Trophoblast cell (in vitro differentiated cells and primary cell): ENCODE results near the gene TPK1.
A peak's percentile ranks its signal among the peaks of the same experiment; 100 is the strongest.
"Not testable (repeated sequence)": the region's sequence is repeated elsewhere in the genome, so short reads cannot be mapped to it uniquely, and the experiment has no call there.

ENCODE experiments used
- DNase-seq, 2 donors: peaks; one replicate each; pipeline ENCODE4 v3.0.0-alpha.2; 2016
- H2AFZ ChIP-seq: 2 replicates; pipeline ENCODE4 v1.6.1; 2013; ENCODE audit warnings: low read length, moderate library complexity, mild to moderate bottlenecking; ENCODE audit not compliant: insufficient read depth, poor library complexity
- H2AK5ac ChIP-seq: 2 replicates; pipeline ENCODE4 v1.6.1; 2013; ENCODE audit warnings: mild to moderate bottlenecking, low read length
- H2BK120ac ChIP-seq: 2 replicates; pipeline ENCODE4 v1.6.1; 2013; ENCODE audit warnings: low read length, mild to moderate bottlenecking, moderate library complexity; ENCODE audit not compliant: insufficient read depth, poor library complexity
- H2BK12ac ChIP-seq: 2 replicates; pipeline ENCODE4 v1.6.1; 2013; ENCODE audit warnings: mild to moderate bottlenecking, low read length, moderate library complexity
- H2BK5ac ChIP-seq: 2 replicates; pipeline ENCODE4 v1.6.1; 2013; ENCODE audit warnings: low read length, low read depth, moderate library complexity, mild to moderate bottlenecking; ENCODE audit not compliant: poor library complexity
- H3K14ac ChIP-seq: 2 replicates; pipeline ENCODE4 v1.6.1; 2013; ENCODE audit warnings: mild to moderate bottlenecking, low read length
- H3K18ac ChIP-seq: 2 replicates; pipeline ENCODE4 v1.6.1; 2013; ENCODE audit warnings: mild to moderate bottlenecking, low read length
- H3K23ac ChIP-seq: 2 replicates; pipeline ENCODE4 v1.6.1; 2013; ENCODE audit warnings: low read length
- H3K27ac ChIP-seq: 2 replicates; pipeline ENCODE4 v1.5.1; 2013; ENCODE audit warnings: low read depth, mild to moderate bottlenecking, inconsistent platforms, low read length, moderate library complexity
- H3K27me3 ChIP-seq: 2 replicates; pipeline ENCODE4 v1.6.1; 2013; ENCODE audit warnings: inconsistent platforms, mild to moderate bottlenecking, low read length, moderate library complexity; ENCODE audit not compliant: insufficient read depth
- H3K36me3 ChIP-seq, 2 experiments: 1 replicate in 1 of 2; 2 replicates in 1 of 2; pipeline ENCODE4 v1.6.1; 2013; ENCODE audit warnings: low read length in 2 of 2, mild to moderate bottlenecking in 2 of 2, moderate library complexity in 1 of 2; ENCODE audit not compliant: insufficient read depth in 2 of 2, control insufficient read depth in 1 of 2
- H3K4ac ChIP-seq: 2 replicates; pipeline ENCODE4 v1.6.1; 2013; ENCODE audit warnings: low read depth, mild to moderate bottlenecking, low read length, moderate library complexity
- H3K4me1 ChIP-seq, 2 experiments: 1 replicate in 1 of 2; 2 replicates in 1 of 2; pipeline ENCODE4 v1.6.1; 2013; ENCODE audit warnings: low read length in 2 of 2, mild to moderate bottlenecking in 2 of 2, moderate library complexity in 1 of 2; ENCODE audit not compliant: insufficient read depth in 2 of 2, control insufficient read depth in 1 of 2
- H3K4me2 ChIP-seq: 2 replicates; pipeline ENCODE4 v1.6.1; 2013; ENCODE audit warnings: inconsistent platforms, mild to moderate bottlenecking, low read length, moderate library complexity
- H3K4me3 ChIP-seq: 2 replicates; pipeline ENCODE4 v1.5.1; 2013; ENCODE audit warnings: mild to moderate bottlenecking, low read depth, low read length, inconsistent platforms
- H3K79me1 ChIP-seq: one replicate; pipeline ENCODE4 v1.6.1; 2013; ENCODE audit warnings: low read length
- H3K79me2 ChIP-seq: 2 replicates; pipeline ENCODE4 v1.6.1; 2013; ENCODE audit warnings: low read length, mild to moderate bottlenecking; ENCODE audit not compliant: control insufficient read depth, insufficient read depth, poor library complexity
- H3K9ac ChIP-seq: 2 replicates; pipeline ENCODE4 v1.6.1; 2013; ENCODE audit warnings: mild to moderate bottlenecking, low read length
- H3K9me3 ChIP-seq: 2 replicates; pipeline ENCODE4 v1.6.1; 2013; ENCODE audit warnings: low read depth, mild to moderate bottlenecking, control low read depth, inconsistent platforms, low read length; ENCODE audit not compliant: insufficient read depth
- H4K12ac ChIP-seq: 2 replicates; pipeline ENCODE4 v1.6.1; 2013; ENCODE audit warnings: low read depth, mild to moderate bottlenecking, low read length, moderate library complexity
- H4K8ac ChIP-seq: 2 replicates; pipeline ENCODE4 v1.6.1; 2013; ENCODE audit warnings: low read depth, mild to moderate bottlenecking, low read length, moderate library complexity
- H4K91ac ChIP-seq: one replicate; pipeline ENCODE4 v1.6.1; 2013; ENCODE audit warnings: low read depth, mild to moderate bottlenecking, low read length, moderate library complexity
- WGBS: extraction: QIAGEN DNeasy Blood & Tissue Kit; methylation state at CpG from one replicate; pipeline ENCODE4 v1.1.7; 2013; ENCODE audit warnings: missing lambda C conversion rate; ENCODE audit not compliant: insufficient read length, insufficient coverage; ENCODE audit errors: extremely low coverage; 5-methylcytosine and 5-hydroxymethylcytosine counted together

The TPK1 gene

GRCh38 chr7:144782883-144783282, 53.0 kb downstream of the TPK1 start:
- DNase-seq = no peak
- no CpG with 5 or more reads among the region's 1 CpG for WGBS
- H2AFZ ChIP-seq = no peak overlapping the region

GRCh38 chr7:144780071-144780608, 55.7 kb downstream of the TPK1 start:
- Histone ChIP-seq H3K9me3 (no peaks in the 10 kb centered on the region), H3K4me3 (no peak overlapping the region), H3K27me3 (no peaks in the 10 kb centered on the region), H2BK5ac (no peak overlapping the region), H3K14ac (no peak overlapping the region), H4K12ac (no peak overlapping the region), H3K79me1 (peaks cover 2% of the 10 kb centered on the region), H3K23ac (no peak overlapping the region), H3K9ac (no peak overlapping the region), H3K4ac (no peak overlapping the region), H3K79me2 (no peaks in the 10 kb centered on the region), H2BK12ac (no peak overlapping the region), H3K18ac (no peak overlapping the region), H2AFZ (no peak overlapping the region), H4K91ac (no peak overlapping the region), H2AK5ac (no peak overlapping the region), H2BK120ac (no peak overlapping the region), H3K4me1 (peaks cover 0 to 3% of the 10 kb centered on the region in 2 experiments), H3K4me2 (no peak overlapping the region), H4K8ac (no peak overlapping the region), H3K36me3 (no peaks in the 10 kb centered on the region), H3K27ac (no peak overlapping the region)
- peak; percentile 55 to 70 for DNase-seq
- WGBS = no CpG with 5 or more reads among the region's 4 CpGs

More at GRCh38 chr7:144782883-144783282, 53.0 kb downstream of the TPK1 start:
- Histone ChIP-seq H3K4me3 (no peak overlapping the region), H4K8ac (no peak overlapping the region), H3K4ac (no peak overlapping the region), H3K14ac (no peak overlapping the region), H3K27ac (no peak overlapping the region), H3K27me3 (no peaks in the 10 kb centered on the region), H3K9me3 (no peaks in the 10 kb centered on the region), H2BK5ac (no peak overlapping the region), H3K4me1 (peaks cover 0 to 1% of the 10 kb centered on the region in 2 experiments), H2AK5ac (no peak overlapping the region), H3K79me2 (no peaks in the 10 kb centered on the region), H2BK120ac (no peak overlapping the region), H4K12ac (no peak overlapping the region), H3K79me1 (peaks cover under 1% of the 10 kb centered on the region), H3K4me2 (no peak overlapping the region), H4K91ac (no peak overlapping the region), H3K18ac (no peak overlapping the region), H3K9ac (no peak overlapping the region), H3K36me3 (no peaks in the 10 kb centered on the region), H3K23ac (no peak overlapping the region), H2BK12ac (no peak overlapping the region)

GRCh38 chr7:144777889-144778288, 58.0 kb downstream of the TPK1 start:
- H3K27me3 ChIP-seq, H3K36me3 ChIP-seq, H3K4ac ChIP-seq, H3K4me1 ChIP-seq, H3K14ac ChIP-seq, DNase-seq, H3K4me2 ChIP-seq, H3K9me3 ChIP-seq, H3K4me3 ChIP-seq, H2AFZ ChIP-seq, H2BK5ac ChIP-seq, H4K91ac ChIP-seq, H3K18ac ChIP-seq, H4K12ac ChIP-seq, H3K9ac ChIP-seq, H2BK12ac ChIP-seq, H4K8ac ChIP-seq, H2BK120ac ChIP-seq, H3K79me1 ChIP-seq, H2AK5ac ChIP-seq, H3K23ac ChIP-seq, H3K79me2 ChIP-seq, H3K27ac ChIP-seq: not testable (repeated sequence)
- WGBS = no CpG with 5 or more reads among the region's 3 CpGs

- no peaks in the 10 kb centered on the region for H3K36me3 ChIP-seq
- H2AK5ac ChIP-seq = no peak overlapping the region
- H3K4me1 ChIP-seq = peaks cover 0 to 3% of the 10 kb centered on the region in 2 experiments
- DNase-seq = peak; percentile 16 to 70
- H2AFZ ChIP-seq = no peak overlapping the region
- no peak overlapping the region for H2BK12ac ChIP-seq
- H3K79me2 ChIP-seq = no peaks in the 10 kb centered on the region
- H3K18ac ChIP-seq = no peak overlapping the region
- no peak overlapping the region for H3K4me3 ChIP-seq
- WGBS = no CpG with 5 or more reads among the region's 3 CpGs
- no peaks in the 10 kb centered on the region for H3K9me3 ChIP-seq
- H3K9ac ChIP-seq = no peak overlapping the region
- H3K14ac ChIP-seq = no peak overlapping the region
- H3K27ac ChIP-seq = no peak overlapping the region
- no peak overlapping the region for H3K23ac ChIP-seq
- no peak overlapping the region for H2BK120ac ChIP-seq
- no peak overlapping the region for H3K4me2 ChIP-seq
- no peak overlapping the region for H2BK5ac ChIP-seq
- no peak overlapping the region for H3K4ac ChIP-seq
- no peaks in the 10 kb centered on the region for H3K27me3 ChIP-seq
- H3K79me1 ChIP-seq = peaks cover 2% of the 10 kb centered on the region
- no peak overlapping the region for H4K8ac ChIP-seq
- H4K12ac ChIP-seq = no peak overlapping the region
- no peak overlapping the region for H4K91ac ChIP-seq
Observed at GRCh38 chr7:144777005-144777839, 58.6 kb downstream of the TPK1 start.
